ENCODE data around the gene CACNB1.

CACNB1 gene

GRCh38 chr17:39156491-39156890 lies 41.0 kb downstream of the CACNB1 start:
- WGBS (ENCODE audit: extremely low coverage, insufficient coverage, insufficient read length): no CpG with 5 or more reads among the region's 7 CpGs
- Histone ChIP-seq H3K27me3 (ENCODE audit: insufficient read depth, low read length) (peaks cover 3% of the 10 kb centered on the region), H3K27ac (ENCODE audit: low read depth, low read length) (peak overlapping the region; percentile 45), H3K18ac (ENCODE audit: low read length) (no peak overlapping the region), H2AFZ (ENCODE audit: insufficient read depth, low read length, poor library complexity) (no peak overlapping the region), H3K79me2 (ENCODE audit: control insufficient read depth, insufficient read depth, low read length, poor library complexity) (peaks cover 2% of the 10 kb centered on the region), H4K8ac (ENCODE audit: low read depth, low read length) (no peak overlapping the region), H3K4ac (ENCODE audit: low read depth, low read length) (no peak overlapping the region), H3K36me3 (ENCODE audit: control insufficient read depth in 1 of 2, insufficient read depth in 2 of 2, low read length in 2 of 2) (no peaks in the 10 kb centered on the region), H3K4me3 (ENCODE audit: low read depth, low read length) (no peak overlapping the region), H3K23ac (ENCODE audit: low read length) (no peak overlapping the region), H3K14ac (ENCODE audit: low read length) (no peak overlapping the region), H2AK5ac (ENCODE audit: low read length) (no peak overlapping the region), H3K4me1 (ENCODE audit: control insufficient read depth in 1 of 2, insufficient read depth in 2 of 2, low read length in 2 of 2) (peaks cover 13 to 21% of the 10 kb centered on the region in 2 experiments), H2BK12ac (ENCODE audit: low read length) (no peak overlapping the region), H2BK120ac (ENCODE audit: insufficient read depth, low read length, poor library complexity) (no peak overlapping the region), H3K4me2 (ENCODE audit: low read length) (peak overlapping the region; percentile 22), H2BK5ac (ENCODE audit: low read depth, low read length, poor library complexity) (no peak overlapping the region), H4K12ac (ENCODE audit: low read depth, low read length) (no peak overlapping the region), H3K79me1 (ENCODE audit: low read length) (peaks cover 3% of the 10 kb centered on the region), H3K9me3 (ENCODE audit: insufficient read depth, low read depth, low read length) (no peaks in the 10 kb centered on the region), H4K91ac (ENCODE audit: low read depth, low read length) (no peak overlapping the region), H3K9ac (ENCODE audit: low read length) (no peak overlapping the region)
- peak; percentile 86 to 94 for DNase-seq

GRCh38 chr17:39155654-39156053 lies 41.8 kb downstream of the CACNB1 start:
- no peak overlapping the region for H3K27ac ChIP-seq (ENCODE audit: low read depth, low read length)
- H2BK12ac ChIP-seq (ENCODE audit: low read length): no peak overlapping the region
- H3K4ac ChIP-seq (ENCODE audit: low read depth, low read length): no peak overlapping the region
- WGBS (ENCODE audit: extremely low coverage, insufficient coverage, insufficient read length): no CpG with 5 or more reads among the region's 2 CpGs
- H3K18ac ChIP-seq (ENCODE audit: low read length): no peak overlapping the region
- H3K27me3 ChIP-seq (ENCODE audit: insufficient read depth, low read length): peaks cover 10% of the 10 kb centered on the region
- peaks cover 3% of the 10 kb centered on the region for H3K79me1 ChIP-seq (ENCODE audit: low read length)
- no peak overlapping the region for H2BK120ac ChIP-seq (ENCODE audit: insufficient read depth, low read length, poor library complexity)
- no peak overlapping the region for H4K12ac ChIP-seq (ENCODE audit: low read depth, low read length)
- H4K8ac ChIP-seq (ENCODE audit: low read depth, low read length): no peak overlapping the region
- H3K9ac ChIP-seq (ENCODE audit: low read length): no peak overlapping the region
- no peaks in the 10 kb centered on the region for H3K36me3 ChIP-seq (ENCODE audit: control insufficient read depth in 1 of 2, insufficient read depth in 2 of 2, low read length in 2 of 2)
- no peak overlapping the region for H4K91ac ChIP-seq (ENCODE audit: low read depth, low read length)
- no peak overlapping the region for H3K23ac ChIP-seq (ENCODE audit: low read length)
- DNase-seq: peak in 1 of 2 donors; percentile 29
- no peak overlapping the region for H2BK5ac ChIP-seq (ENCODE audit: low read depth, low read length, poor library complexity)
- H3K4me3 ChIP-seq (ENCODE audit: low read depth, low read length): no peak overlapping the region
- no peak overlapping the region for H3K14ac ChIP-seq (ENCODE audit: low read length)
- no peak overlapping the region for H3K4me2 ChIP-seq (ENCODE audit: low read length)
- no peak overlapping the region for H2AK5ac ChIP-seq (ENCODE audit: low read length)
- peaks cover 13 to 23% of the 10 kb centered on the region in 2 experiments for H3K4me1 ChIP-seq (ENCODE audit: control insufficient read depth in 1 of 2, insufficient read depth in 2 of 2, low read length in 2 of 2)
- H3K79me2 ChIP-seq (ENCODE audit: control insufficient read depth, insufficient read depth, low read length, poor library complexity): peaks cover 2% of the 10 kb centered on the region
- no peak overlapping the region for H2AFZ ChIP-seq (ENCODE audit: insufficient read depth, low read length, poor library complexity)
- H3K9me3 ChIP-seq (ENCODE audit: insufficient read depth, low read depth, low read length): peaks cover 1% of the 10 kb centered on the region

GRCh38 chr17:39153599-39154051 lies 43.8 kb downstream of the CACNB1 start:
- Histone ChIP-seq H3K27ac (ENCODE audit: low read depth, low read length) (no peak overlapping the region), H3K9me3 (ENCODE audit: insufficient read depth, low read depth, low read length) (peaks cover 3% of the 10 kb centered on the region), H3K4ac (ENCODE audit: low read depth, low read length) (no peak overlapping the region), H3K9ac (ENCODE audit: low read length) (peak overlapping the region; percentile 69), H4K91ac (ENCODE audit: low read depth, low read length) (no peak overlapping the region), H3K79me1 (ENCODE audit: low read length) (peaks cover 3% of the 10 kb centered on the region), H2AK5ac (ENCODE audit: low read length) (no peak overlapping the region), H2AFZ (ENCODE audit: insufficient read depth, low read length, poor library complexity) (peak overlapping the region; percentile 76), H3K27me3 (ENCODE audit: insufficient read depth, low read length) (peaks cover 19% of the 10 kb centered on the region), H3K23ac (ENCODE audit: low read length) (no peak overlapping the region), H3K36me3 (ENCODE audit: control insufficient read depth in 1 of 2, insufficient read depth in 2 of 2, low read length in 2 of 2) (no peaks in the 10 kb centered on the region), H3K79me2 (ENCODE audit: control insufficient read depth, insufficient read depth, low read length, poor library complexity) (peaks cover 2% of the 10 kb centered on the region), H2BK120ac (ENCODE audit: insufficient read depth, low read length, poor library complexity) (no peak overlapping the region), H4K8ac (ENCODE audit: low read depth, low read length) (peak overlapping the region; percentile 63), H3K4me1 (ENCODE audit: control insufficient read depth in 1 of 2, insufficient read depth in 2 of 2, low read length in 2 of 2) (peaks cover 13 to 23% of the 10 kb centered on the region in 2 experiments), H2BK12ac (ENCODE audit: low read length) (peak overlapping the region; percentile 16), H2BK5ac (ENCODE audit: low read depth, low read length, poor library complexity) (peak overlapping the region; percentile 14), H4K12ac (ENCODE audit: low read depth, low read length) (no peak overlapping the region), H3K4me3 (ENCODE audit: low read depth, low read length) (peak overlapping the region; percentile 86), H3K4me2 (ENCODE audit: low read length) (peak overlapping the region; percentile 83), H3K18ac (ENCODE audit: low read length) (peak overlapping the region; percentile 67), H3K14ac (ENCODE audit: low read length) (no peak overlapping the region)
- WGBS (ENCODE audit: extremely low coverage, insufficient coverage, insufficient read length): no CpG with 5 or more reads among the region's 16 CpGs
- peak; percentile 93 to 96 for DNase-seq

GRCh38 chr17:39151943-39152818 lies 45.3 kb downstream of the CACNB1 start:
- Histone ChIP-seq H2AK5ac (ENCODE audit: low read length) (no peak overlapping the region), H3K14ac (ENCODE audit: low read length) (no peak overlapping the region), H2BK120ac (ENCODE audit: insufficient read depth, low read length, poor library complexity) (no peak overlapping the region), H3K36me3 (ENCODE audit: control insufficient read depth in 1 of 2, insufficient read depth in 2 of 2, low read length in 2 of 2) (no peaks in the 10 kb centered on the region), H3K79me1 (ENCODE audit: low read length) (peaks cover 3% of the 10 kb centered on the region), H3K27ac (ENCODE audit: low read depth, low read length) (no peak overlapping the region), H2BK12ac (ENCODE audit: low read length) (no peak overlapping the region), H4K12ac (ENCODE audit: low read depth, low read length) (no peak overlapping the region), H3K18ac (ENCODE audit: low read length) (no peak overlapping the region), H3K9me3 (ENCODE audit: insufficient read depth, low read depth, low read length) (peaks cover 3% of the 10 kb centered on the region), H2BK5ac (ENCODE audit: low read depth, low read length, poor library complexity) (no peak overlapping the region), H3K4ac (ENCODE audit: low read depth, low read length) (no peak overlapping the region), H3K9ac (ENCODE audit: low read length) (no peak overlapping the region), H3K4me3 (ENCODE audit: low read depth, low read length) (no peak overlapping the region), H3K4me2 (ENCODE audit: low read length) (peak overlapping the region; percentile 83), H3K79me2 (ENCODE audit: control insufficient read depth, insufficient read depth, low read length, poor library complexity) (peaks cover 2% of the 10 kb centered on the region), H3K23ac (ENCODE audit: low read length) (no peak overlapping the region), H2AFZ (ENCODE audit: insufficient read depth, low read length, poor library complexity) (peak overlapping the region; percentile 35), H3K4me1 (ENCODE audit: control insufficient read depth in 1 of 2, insufficient read depth in 2 of 2, low read length in 2 of 2) (peaks cover 10 to 21% of the 10 kb centered on the region in 2 experiments), H3K27me3 (ENCODE audit: insufficient read depth, low read length) (peaks cover 19% of the 10 kb centered on the region), H4K91ac (ENCODE audit: low read depth, low read length) (no peak overlapping the region), H4K8ac (ENCODE audit: low read depth, low read length) (no peak overlapping the region)
- DNase-seq: no peak
- no CpG with 5 or more reads among the region's 25 CpGs for WGBS (ENCODE audit: extremely low coverage, insufficient coverage, insufficient read length)
